NOMO-1 treated with DMSO at 0.1 percent for 48 hours (cell line): Measurements from ENCODE around the gene ATP5ME.
"Not testable (repeated sequence)": the region's sequence is repeated elsewhere in the genome, so short reads cannot be mapped to it uniquely, and the experiment has no call there.

Experiments
- DNase-seq: peaks from one replicate; lab custom pipeline; 2025; ENCODE audit not compliant: unreplicated experiment; lab: John Stamatoyannopoulos, UW

ATP5ME gene, protein sequence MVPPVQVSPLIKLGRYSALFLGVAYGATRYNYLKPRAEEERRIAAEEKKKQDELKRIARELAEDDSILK

GRCh38 chr4:674172-675035 is at the start of gene ATP5ME, which contains the start of gene MYL5:
Gene ATP5ME (minus strand): TSS chr4:674276. CDS start chr4:674247, 29 bp downstream.
Gene MYL5 (plus strand): TSS chr4:674542. CDS start chr4:678027, 3,485 bp downstream.
- DNase-seq: peak; percentile 90

GRCh38 chr4:722851-723360 is 48.8 kb upstream of the ATP5ME start:
- no peak for DNase-seq

DNA sequence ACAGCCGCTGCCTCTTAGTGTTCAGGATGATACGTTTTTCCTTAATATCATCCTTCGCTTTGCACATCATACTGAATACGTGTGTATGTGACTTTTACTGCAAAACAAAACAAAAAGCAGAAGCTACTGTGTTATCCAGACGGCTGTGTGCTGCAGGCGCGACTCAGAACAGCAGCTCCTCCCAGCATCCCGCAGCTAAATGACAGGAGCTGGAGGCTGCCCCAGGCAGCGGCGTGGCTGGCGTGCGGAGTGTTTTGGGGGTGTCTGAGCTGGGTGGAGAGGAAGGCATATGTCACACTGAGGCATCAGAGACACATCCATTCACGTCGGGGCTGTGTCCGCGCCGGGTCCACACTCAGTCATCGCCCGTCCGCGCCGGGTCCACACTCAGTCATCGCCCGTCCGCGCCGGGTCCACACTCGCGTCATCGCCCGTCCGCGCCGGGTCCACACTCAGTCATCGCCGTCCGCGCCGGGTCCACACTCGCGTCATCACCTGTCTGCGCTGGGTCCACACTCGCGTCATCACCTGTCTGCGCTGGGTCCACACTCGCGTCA is 48.2 kb upstream of the ATP5ME start:
- no peak for DNase-seq

GRCh38 chr4:721261-722168 is 47.4 kb upstream of the ATP5ME start:
- DNase-seq: no peak

DNA sequence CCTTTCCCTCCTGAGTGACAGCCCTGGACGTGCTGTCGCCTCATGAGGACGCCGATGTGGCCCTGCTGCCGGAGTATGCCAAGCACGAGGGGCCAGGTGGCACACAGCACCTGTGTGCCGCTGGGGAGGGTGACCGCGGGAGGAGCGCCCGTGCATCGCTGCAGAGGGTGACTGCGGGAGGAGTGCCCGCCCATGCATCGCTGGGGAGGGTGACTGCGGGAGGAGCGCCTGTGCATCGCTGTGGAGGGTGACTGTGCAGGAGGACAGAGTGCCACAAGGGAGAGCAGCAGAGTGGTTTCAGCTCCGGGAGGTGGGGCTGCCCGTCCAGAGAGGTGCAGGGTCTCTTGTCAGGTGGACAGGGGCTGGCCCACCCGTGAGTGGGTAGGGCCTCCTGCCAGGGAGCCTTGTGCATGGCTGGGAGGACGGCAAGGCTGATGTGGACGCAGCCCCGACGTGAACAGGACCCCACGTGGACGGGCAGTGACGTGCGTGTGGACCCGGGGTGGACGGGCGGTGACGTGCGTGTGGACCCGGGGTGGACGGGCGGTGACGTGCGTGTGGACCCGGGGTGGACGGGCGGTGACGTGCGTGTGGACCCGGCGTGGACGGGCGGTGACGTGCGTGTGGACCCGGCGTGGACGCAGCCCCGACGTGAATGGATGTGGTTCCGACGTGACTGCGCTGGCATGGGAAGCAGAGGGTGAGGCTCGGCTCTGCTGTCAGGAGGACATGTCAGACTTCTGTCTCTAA is 46.2 kb upstream of the ATP5ME start:
- no peak for DNase-seq

- no peak for DNase-seq
Observed at GRCh38 chr4:718460-718859, 44.4 kb upstream of the ATP5ME start.

DNA sequence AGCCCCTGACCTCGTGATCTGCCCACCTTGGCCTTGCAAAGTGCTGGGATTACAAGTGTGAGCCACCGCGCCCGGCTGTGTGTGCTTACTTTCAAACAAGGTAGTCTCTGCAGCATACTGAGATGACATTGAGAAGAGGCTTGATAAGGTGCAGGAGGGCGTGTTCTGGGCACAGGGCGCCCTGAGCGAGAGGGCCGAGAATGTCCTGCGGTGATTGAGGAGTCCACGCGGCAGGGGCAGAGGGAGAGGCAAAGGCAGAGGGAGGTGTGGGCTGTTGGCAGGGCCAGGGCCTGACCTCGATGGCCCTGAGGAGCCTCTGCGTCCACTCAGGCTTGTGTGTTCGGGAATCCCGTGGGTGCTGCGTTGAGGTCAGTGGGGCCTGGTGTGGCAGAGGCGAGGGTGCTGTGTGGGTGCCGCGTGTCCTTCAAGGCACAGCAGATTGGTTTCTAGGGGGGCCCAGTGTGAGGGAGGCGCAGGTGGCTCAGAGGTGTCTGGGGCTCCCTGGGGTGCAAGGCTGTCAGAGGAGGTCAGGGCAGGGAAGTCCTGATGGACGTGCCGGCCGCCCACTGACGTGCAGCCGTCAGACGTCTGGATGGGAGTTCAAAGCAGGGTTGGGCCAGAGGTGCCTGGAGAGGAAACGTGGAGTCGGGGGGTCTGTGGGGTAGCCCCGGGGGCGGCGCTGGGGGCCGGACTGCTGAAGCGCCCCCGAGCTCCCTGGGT is 43.7 kb upstream of the ATP5ME start:
- DNase-seq: no peak

GRCh38 chr4:714087-714486 is 40.0 kb upstream of the ATP5ME start:
- DNase-seq: no peak

DNA sequence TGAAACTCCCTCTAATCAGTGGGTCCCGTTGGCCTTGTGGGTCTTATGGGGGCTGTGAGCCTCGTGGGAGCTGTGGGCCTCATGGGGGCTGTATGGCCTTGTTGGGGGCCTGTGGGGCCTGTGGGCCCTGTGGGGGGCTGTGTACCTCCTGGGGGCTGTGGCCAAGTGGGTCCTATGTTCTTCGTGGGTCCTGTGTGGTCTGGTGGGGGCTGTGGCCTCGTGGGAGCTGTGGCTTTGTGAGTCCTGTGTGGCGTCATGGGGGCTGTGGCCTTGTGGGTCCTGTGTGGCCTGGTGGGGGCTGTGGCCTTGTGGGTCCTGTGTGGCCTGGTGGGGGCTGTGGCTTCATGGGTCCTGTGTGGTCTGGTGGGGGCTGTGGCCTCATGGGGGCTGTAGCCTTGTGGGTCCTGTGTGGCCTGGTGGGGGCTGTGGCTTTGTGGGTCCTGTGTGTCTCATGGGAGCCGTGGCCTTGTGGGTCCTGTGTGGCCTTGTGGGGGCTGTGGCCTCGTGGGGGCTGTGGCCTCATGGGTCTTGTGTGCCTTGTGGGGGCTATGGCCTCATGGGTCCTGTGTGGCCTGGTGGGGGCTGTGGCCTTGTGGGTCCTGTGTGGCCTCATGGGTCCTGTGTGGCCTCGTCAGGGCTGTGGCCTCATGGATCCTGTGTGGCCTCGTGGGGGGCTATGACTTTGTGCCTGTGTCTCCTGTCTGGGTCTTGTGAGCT is 39.0 kb upstream of the ATP5ME start:
- DNase-seq: no peak

GRCh38 chr4:712093-712492 is 38.0 kb upstream of the ATP5ME start:
- DNase-seq: no peak

GRCh38 chr4:710916-711315 is 36.8 kb upstream of the ATP5ME start:
- DNase-seq: no peak

- no peak for DNase-seq
Observed at GRCh38 chr4:710116-710515, 36.0 kb upstream of the ATP5ME start.

DNA sequence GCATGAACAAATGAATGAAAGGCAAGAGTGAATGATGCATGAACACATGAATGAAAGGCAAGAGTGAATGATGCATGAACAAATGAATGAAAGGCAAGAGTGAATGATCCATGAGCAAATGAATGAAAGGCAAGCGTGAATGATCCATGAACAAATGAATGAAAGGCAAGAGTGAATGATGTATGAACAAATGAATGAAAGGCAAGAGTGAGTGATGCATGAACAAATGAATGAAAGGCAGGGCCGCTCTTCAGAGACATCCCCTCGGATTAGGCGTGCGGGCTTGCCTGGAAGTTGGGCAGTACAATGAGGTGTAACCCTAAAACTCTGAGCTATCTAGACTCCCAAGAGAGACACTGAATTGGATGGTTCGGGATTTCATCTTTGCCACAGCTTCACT is 35.3 kb upstream of the ATP5ME start:
- no peak for DNase-seq

GRCh38 chr4:708631-708933 is 34.5 kb upstream of the ATP5ME start:
- DNase-seq: no peak

DNA sequence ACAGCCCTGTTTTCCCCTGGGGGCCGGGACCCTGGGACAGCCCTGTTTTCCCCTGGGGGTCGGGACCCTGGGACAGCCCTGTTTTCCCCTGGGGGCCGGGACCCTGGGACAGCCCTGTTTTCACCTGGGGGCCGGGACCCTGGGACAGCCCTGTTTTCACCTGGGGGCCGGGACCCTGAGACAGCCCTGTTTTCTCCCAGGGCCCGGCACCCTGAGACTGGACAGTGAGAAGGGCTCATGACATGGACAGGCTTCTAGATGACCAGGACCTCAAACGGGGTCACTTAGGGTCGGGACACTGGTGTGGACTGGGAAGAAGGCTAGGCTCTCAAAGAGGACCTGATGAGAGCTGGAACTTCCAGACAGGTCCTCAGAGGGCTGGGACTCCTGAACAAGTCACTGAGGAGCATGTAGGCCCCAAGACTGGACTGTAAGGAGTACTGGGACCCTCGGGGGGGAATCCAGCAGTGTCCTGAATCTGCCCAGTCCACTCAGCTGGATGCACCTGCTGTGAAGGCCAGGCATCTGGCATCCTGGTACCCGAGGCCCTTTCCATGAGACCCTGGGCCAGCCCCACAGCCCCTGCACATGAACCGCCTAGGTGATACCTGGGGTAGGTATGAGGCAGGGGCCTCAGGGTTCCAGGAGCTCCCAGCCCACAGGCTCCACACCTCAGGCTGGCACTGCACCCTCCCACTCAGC is 34.0 kb upstream of the ATP5ME start:
- DNase-seq: no peak

GRCh38 chr4:706834-707598 is 32.9 kb upstream of the ATP5ME start:
- no peak for DNase-seq

- DNase-seq: not testable (repeated sequence)
Observed at GRCh38 chr4:706083-706633, 32.1 kb upstream of the ATP5ME start.
